ENCODE results near the gene ABHD17C. TPM values are rescaled to one million over a fixed set of nuclear protein-coding genes. Genes with fewer than 3 reads are reported as not detected.

The ABHD17C gene
- total and polyA plus RNA-seq, 4 donors = 11.4 to 42.4 (median 25.6) TPM

DNA sequence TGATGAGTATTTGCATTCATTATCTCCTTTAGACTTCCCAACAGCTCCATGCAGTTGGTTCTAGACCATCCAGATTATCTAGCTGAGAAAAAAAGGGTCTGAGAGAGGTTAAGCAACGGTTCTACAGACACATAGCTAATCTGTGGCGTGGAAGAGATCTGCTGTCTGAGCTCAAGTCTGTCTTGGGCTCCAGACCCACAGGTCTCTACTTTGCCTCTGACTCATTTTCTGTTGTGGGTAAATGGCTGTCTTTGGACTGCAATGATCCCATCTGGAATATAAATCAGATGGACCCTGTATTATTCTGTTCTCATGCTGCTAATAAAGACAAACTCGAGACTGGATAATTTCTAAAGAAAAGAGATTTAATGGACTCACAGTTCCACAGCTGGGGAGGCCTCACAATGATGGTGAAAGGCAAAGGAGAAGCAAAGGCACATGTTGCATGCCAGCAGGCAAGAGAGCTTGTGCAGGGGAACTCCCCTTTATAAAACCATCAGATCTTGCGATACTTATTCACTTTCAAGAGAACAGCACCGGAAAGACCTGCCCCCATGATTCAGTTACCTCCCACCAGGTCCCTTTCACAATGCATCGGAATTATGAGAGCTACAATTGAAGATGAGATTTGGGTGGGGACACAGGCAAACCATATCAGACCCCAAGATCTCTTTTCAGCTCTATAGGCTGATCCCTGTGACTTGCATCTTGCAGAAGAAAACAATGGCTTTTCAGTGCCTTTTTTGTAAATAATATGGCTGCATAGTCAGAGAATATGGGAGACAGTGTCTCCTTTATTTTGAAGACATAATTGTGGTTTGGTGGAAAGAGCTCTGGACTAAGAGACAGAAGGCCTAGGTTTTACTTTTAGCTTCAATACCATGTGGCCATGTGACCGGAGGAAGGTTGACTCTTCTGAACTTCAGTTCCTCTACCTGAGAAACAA is 108.7 kb downstream of the ABHD17C start:
- Histone ChIP-seq H3K4me1 (ENCODE audit: control insufficient read depth, insufficient read depth, low read length) (no peaks in the 10 kb centered on the region), H3K4me3 (ENCODE audit: low read depth, low read length) (no peak overlapping the region), H3K27ac (ENCODE audit: low read depth, low read length) (no peak overlapping the region), H3K27me3 (ENCODE audit: control insufficient read depth, insufficient read depth, low read length) (no peaks in the 10 kb centered on the region), H3K9me3 (ENCODE audit: control insufficient read depth, insufficient read depth, low read length) (no peaks in the 10 kb centered on the region), H3K36me3 (ENCODE audit: control insufficient read depth, insufficient read depth, low read length) (peaks cover 3% of the 10 kb centered on the region)
- no peak for DNase-seq (ENCODE audit: low read depth in 4 of 6, low spot score in 6 of 6)
- 80% methylated on average over 3 of the region's 7 CpGs for WGBS (ENCODE audit: insufficient coverage)

DNA sequence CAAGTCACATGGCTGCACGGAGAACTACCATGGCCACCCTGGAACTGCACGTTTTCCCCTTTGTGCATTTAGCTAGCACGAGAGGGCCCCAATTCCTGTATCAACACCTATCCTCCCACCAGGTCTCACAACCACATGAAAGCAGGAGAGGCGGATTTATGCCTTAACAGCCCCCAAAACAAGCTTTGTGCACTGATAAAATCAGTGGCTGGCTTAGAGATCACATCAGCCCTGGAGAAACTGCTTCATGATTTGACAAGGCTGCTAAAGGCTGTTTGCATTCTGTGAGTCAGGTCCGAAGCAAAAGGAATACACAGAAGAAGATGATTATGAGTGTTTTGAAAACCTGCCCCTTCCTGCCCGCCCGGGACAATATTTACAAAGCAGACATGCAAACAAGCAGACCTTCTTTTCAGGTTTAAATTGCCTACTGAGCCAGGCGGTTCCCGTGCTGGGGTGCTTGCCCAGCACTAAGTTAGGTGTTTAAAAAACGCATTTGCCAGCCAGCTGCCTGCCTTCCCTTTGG is 109.9 kb downstream of the ABHD17C start:
- 40% methylated on average over 4 of the region's 10 CpGs for WGBS (ENCODE audit: insufficient coverage)
- DNase-seq (ENCODE audit: low read depth in 4 of 6, low spot score in 6 of 6) = peak in 1 of 6 donors; percentile 14
- Histone ChIP-seq H3K4me3 (ENCODE audit: low read depth, low read length) (no peak overlapping the region), H3K36me3 (ENCODE audit: control insufficient read depth, insufficient read depth, low read length) (peaks cover 3% of the 10 kb centered on the region), H3K9me3 (ENCODE audit: control insufficient read depth, insufficient read depth, low read length) (no peaks in the 10 kb centered on the region), H3K27me3 (ENCODE audit: control insufficient read depth, insufficient read depth, low read length) (no peaks in the 10 kb centered on the region), H3K27ac (ENCODE audit: low read depth, low read length) (no peak overlapping the region), H3K4me1 (ENCODE audit: control insufficient read depth, insufficient read depth, low read length) (no peaks in the 10 kb centered on the region)

Small RNA genes lying within 50 kb of the gene (small RNA-seq; reads per million reads assigned to genes)
- not detected for gene RNU6-380P (ENCODE audit: low replicate concordance)

Other genes with a start within 250 kb of the ABHD17C start
- 100 to 1,000 TPM in 1 of 2 donors, 10 to 100 TPM in 1; 75.8 to 257 TPM for gene CEMIP, start 84.1 kb downstream of the ABHD17C start, total RNA-seq
- 10 to 100 TPM; 11.6 to 49.4 TPM for gene CEMIP, start 84.1 kb downstream of the ABHD17C start, polyA plus RNA-seq (ENCODE audit: insufficient read length in 2 of 2)